Right lung (tissue), 5 donors: ENCODE results near the gene TSSK3. TPM values are rescaled to one million over a fixed set of nuclear protein-coding genes. Genes with fewer than 3 reads are reported as not detected.
"Not testable (repeated sequence)": the region's sequence is repeated elsewhere in the genome, so short reads cannot be mapped to it uniquely, and the experiment has no call there.

Source experiments
- DNase-seq, 2 donors: peaks; one replicate each; pipeline ENCODE4 v3.0.0-alpha.2; 2013
- polyA plus RNA-seq, 5 donors: library from polyadenylated mRNA; unstranded; fragments of 120-200 nt; gene quantifications; one replicate each; pipeline versions ENCODE4 v1.2.1 to v1.2.3, GENCODE V29; 2013; ENCODE audit warnings: inconsistent platforms in 1 of 5, low replicate concordance in 1 of 5; ENCODE audit not compliant: insufficient read length in 5 of 5, insufficient read depth in 1 of 5

The TSSK3 gene
- polyA plus RNA-seq, 5 donors, result 3.7 to 6.4 (median 4.8) TPM

DNA sequence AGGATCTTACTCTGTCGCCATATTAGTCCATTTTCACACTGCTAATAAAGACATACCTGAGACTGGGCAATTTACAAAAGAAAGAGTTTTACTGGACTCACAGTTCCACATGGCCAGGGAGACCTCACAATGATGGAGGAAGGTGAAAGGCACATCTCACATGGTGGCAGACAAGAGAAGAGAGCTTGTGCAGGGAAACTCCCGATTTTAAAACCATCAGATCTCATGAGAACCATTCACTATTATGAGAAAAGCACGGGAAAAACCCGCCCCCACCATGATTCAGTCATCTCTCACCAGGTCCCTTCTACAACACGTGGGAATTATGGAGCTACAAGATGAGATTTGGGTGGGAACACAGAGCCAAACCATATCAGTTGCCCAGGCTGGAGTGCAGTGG lies 34.2 kb downstream of the TSSK3 start:
- DNase-seq, result not testable (repeated sequence)

DNA sequence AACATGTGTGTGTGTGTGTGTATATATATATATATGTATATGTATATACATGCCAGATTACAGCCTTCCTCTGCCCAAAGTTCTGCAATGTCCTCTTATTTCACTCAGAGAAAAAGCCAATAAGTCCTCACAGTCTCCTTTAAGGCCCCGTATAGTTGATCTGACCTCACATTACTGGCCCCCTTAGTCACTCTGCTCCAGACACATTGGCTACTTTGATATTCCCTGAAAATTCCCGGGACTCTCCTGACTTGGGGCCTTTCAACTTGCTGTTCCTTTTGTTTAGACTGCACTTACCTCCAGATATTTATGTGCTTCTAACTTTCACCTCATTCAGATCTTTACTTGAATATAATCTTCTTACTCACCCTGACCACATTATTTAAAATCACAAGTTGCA lies 36.1 kb downstream of the TSSK3 start:
- no peak for DNase-seq

DNA sequence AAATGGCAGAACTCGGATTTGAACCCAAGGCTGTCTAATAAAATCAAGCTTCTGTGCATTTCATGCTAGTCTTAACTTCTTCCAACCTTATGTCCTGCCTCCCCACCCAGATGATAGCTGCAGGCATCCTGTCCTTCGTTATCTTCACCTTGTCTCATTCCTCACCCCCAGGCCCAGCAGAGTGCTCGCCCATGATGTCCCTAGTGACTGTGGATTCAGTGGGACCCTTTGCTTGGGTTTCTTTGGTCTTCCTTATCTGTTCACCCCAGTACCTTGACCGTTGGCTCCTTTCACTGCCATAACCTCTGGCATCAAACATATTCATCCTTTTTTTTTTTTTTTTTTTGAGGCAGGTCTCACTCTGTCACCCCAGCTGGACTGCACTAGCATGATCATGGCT lies 37.5 kb downstream of the TSSK3 start:
- DNase-seq, result no peak

DNA sequence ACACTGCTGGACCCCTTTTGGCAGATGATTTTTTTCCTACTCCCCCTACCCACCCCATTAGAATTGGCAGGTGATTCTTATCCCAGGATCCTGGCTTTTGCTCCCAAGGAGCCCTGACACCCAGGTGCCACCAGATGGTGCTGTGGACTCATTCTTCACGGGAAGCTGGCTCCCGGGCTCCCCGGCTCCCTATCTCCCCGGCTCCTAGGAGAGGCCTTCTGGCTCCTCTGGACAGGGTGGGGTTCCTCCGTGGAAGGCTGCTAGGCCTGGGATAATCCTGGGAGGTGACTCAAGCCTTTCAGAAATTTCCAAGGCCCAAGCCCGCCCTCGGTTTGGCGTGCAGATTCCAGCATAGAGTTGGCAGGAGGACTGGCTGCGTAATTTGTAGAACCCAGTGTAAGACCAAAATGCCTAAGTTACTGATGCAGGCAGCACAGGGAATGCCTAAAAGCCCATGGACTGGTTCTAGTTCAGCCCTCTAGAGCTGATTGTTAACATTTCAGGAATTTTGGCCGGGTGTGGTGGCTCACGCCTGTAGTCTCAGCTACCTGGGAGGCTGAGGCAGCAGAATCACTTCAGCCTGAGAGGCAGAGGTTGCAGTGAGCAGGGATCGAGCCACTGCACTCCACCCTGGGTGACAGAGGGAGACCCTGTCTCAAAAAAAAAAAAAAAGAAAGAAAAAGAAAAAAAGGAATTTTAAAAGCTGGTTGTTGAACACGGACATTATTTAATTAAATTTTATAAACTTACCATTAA lies 38.7 kb downstream of the TSSK3 start:
- peak; percentile 64 to 75 for DNase-seq

DNA sequence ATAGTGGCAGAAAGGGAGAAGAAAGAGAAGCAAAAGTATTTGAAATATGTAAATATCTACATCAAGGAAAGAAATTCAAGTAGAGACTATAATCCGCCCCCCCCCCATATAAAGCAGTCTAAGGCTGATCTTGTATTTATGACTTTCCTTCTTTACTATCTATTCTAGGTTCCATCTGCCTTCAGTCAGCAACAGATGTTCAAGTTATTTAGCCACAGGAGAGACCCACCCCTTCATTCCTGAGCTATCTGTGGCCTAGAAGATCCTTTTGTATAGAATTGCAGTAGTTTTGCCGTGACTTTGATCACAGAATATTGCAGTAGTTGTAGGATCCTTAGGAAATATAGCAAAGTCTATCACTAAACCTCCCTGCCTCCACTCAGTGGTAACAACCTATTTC lies 42.6 kb downstream of the TSSK3 start:
- DNase-seq, result no peak

DNA sequence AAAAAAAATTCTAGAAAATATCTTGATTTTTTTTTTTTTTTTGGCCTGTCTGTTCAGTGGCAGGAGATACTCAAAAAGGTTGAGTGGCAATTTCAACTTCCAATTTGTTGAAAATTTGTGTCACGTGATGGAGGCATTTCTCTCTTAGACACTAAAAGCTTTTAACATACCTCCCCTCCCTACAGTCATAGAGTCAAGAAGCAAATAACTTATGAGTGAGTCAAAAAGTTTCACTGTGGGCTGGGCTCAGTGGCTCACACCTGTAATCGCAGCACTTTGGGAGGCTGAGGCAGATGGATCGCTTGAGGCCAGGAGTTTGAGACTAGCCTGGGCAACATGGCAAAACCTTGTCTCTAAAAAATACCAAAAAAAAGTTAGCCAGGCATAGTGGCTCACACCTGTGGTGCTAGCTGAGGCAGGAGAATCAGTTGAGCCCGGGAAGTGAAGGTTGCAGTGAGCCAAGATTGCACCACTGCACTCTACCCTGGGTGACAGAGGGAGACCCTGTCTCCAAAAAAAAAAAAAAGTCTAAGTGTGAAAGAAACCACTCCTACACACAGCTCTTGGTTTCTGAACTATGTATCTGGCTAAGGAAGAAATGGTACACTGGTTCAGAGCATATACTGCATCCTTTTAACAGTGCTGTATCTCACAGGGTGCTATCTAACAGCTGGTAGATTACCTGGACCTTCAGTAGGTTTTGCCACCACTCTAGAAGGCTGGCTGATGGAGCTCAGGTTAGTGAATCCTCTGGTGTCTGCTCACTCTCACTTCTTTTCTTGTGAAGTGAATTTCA lies 43.5 kb downstream of the TSSK3 start:
- no peak for DNase-seq

DNA sequence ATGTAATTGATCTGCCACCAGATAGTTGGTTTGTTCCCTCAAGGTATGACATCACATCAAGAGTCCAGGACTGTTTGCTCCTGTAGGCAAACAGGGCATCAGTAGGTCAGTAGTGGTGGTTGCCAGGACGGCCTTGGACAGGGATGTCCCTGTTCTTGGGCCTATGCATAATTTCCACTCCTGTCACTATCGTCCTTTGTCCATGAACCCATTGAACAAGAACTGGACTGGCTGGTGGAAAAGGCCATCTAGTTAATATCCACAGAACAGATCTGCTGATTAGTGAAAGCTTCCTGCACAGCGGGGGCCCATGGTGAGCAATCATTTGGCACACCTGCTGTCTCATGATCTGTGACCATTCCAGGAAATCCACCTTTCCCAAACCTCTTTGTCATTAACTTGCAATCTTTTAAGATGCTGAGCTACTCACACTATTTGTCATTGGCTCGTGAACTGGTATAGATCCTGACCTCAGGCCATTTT lies 44.3 kb downstream of the TSSK3 start:
- DNase-seq, result no peak

DNA sequence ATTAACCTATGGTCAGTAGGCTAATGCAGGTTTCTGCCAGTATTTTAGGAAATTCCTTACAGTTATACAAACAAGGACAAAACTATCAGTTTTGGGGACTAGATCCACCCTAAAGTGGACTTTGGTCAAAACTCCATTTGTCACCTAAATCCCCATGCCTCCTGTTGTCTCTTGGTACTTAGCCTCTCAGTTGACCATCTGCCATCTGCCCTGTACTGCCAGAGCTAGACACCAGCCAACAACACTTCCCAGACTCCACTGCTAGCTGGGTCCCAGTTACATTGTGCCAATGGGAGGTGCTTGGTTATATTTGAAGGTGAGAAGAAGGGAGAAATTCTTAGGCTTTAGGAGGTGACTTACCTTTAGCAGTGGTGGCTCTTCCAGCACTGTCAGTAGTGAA lies 48.9 kb downstream of the TSSK3 start:
- DNase-seq, result no peak

DNA sequence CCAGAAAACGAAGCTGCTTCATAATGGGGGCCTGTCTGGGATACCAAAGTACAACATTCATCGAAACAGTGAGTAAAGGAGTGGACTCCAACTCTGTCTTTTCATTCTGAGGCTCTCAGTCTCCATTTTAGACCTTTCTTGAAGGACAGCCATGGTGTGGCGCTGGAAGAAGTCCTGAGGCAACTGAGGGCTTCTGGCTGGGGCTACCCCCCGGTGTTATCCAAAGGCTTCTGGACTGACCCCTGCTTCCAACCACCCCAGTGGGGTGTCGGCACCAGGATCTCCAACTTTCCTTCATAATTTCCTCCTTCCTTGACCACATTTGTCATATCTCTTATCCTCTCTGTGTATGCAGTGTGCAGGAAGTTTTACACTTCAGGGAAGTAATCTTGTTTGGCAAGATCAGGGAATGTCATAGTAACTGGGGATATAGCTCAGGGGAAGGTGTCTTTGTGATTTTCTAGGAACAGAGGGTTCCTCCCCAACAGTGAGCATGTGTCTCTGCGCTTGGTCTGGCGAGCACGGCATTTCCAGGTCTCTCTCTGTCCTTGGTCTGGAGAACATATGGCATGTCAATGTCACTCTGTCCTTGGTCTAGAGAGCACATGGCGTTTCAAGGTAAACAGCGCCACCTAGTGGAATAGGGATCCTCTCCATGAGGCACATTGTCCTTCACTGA lies 51.3 kb downstream of the TSSK3 start:
- DNase-seq, result no peak

Other genes starting within 250 kb of the TSSK3 start
- 10 to 100 TPM; 35.6 to 49.1 (median 42.6) TPM for gene TXLNA, start 182.9 kb upstream of the TSSK3 start, polyA plus RNA-seq
- 10 to 100 TPM; 22.0 to 34.4 (median 25.1) TPM for gene CCDC28B, start 161.9 kb upstream of the TSSK3 start, polyA plus RNA-seq
- 1 to 10 TPM; 7.2 to 8.7 (median 7.8) TPM for gene IQCC, start 156.9 kb upstream of the TSSK3 start, polyA plus RNA-seq
- 1 to 10 TPM; 1.6 to 3.4 (median 2.7) TPM for gene DCDC2B, start 153.4 kb upstream of the TSSK3 start, polyA plus RNA-seq
- 10 to 100 TPM; 19.2 to 24.1 (median 23.0) TPM for gene TMEM234, start 140.2 kb upstream of the TSSK3 start, polyA plus RNA-seq
- gene EIF3I, start 140.1 kb upstream of the TSSK3 start, polyA plus RNA-seq, result 100 to 1,000 TPM; 164 to 195 (median 171) TPM
- gene FAM167B, start 115.3 kb upstream of the TSSK3 start, polyA plus RNA-seq, result 1 to 10 TPM; 4.1 to 7.2 (median 4.4) TPM
- 1 to 10 TPM in 4 of 5 donors, under 1 TPM in 1; 0.68 to 2.0 (median 1.6) TPM for gene LCK, start 111.3 kb upstream of the TSSK3 start, polyA plus RNA-seq
- gene HDAC1, start 70.5 kb upstream of the TSSK3 start, polyA plus RNA-seq, result 100 to 1,000 TPM; 154 to 182 (median 168) TPM
- 100 to 1,000 TPM; 354 to 502 (median 411) TPM for gene MARCKSL1, start 26.3 kb upstream of the TSSK3 start, polyA plus RNA-seq
- gene FAM229A, start 54 bp upstream of the TSSK3 start, polyA plus RNA-seq, result 10 to 100 TPM in 1 of 5 donors, 1 to 10 TPM in 4; 4.9 to 14.0 (median 7.2) TPM
- 10 to 100 TPM; 52.1 to 61.2 (median 57.2) TPM for gene BSDC1, start 31.9 kb downstream of the TSSK3 start, polyA plus RNA-seq
- 1 to 10 TPM in 4 of 5 donors, under 1 TPM in 1; 0.92 to 2.0 (median 1.4) TPM for gene ZBTB8B, start 102.5 kb downstream of the TSSK3 start, polyA plus RNA-seq
- 10 to 100 TPM in 4 of 5 donors, 1 to 10 TPM in 1; 9.2 to 18.1 (median 13.3) TPM for gene ZBTB8A, start 176.9 kb downstream of the TSSK3 start, polyA plus RNA-seq